ENCODE results near the gene MYH11. TPM values are rescaled to one million over a fixed set of nuclear protein-coding genes. Genes with fewer than 3 reads are reported as not detected.
"Not testable (repeated sequence)": the region's sequence is repeated elsewhere in the genome, so short reads cannot be mapped to it uniquely, and the experiment has no call there.

MYH11 gene
- polyA plus RNA-seq, 3 donors: 0.06 TPM; not detected in 2

- Histone ChIP-seq H3K27ac (ENCODE audit: low read depth in 1 of 2, low read length in 2 of 2) (peak overlapping the region; percentile 97 to 98), H2AFZ (ENCODE audit: insufficient read depth, low read depth, low read length, poor library complexity, severe bottlenecking) (peak overlapping the region; percentile 46), H3K9ac (ENCODE audit: insufficient read depth, low read length, poor library complexity, severe bottlenecking) (peak overlapping the region; percentile 80), H3K79me2 (ENCODE audit: insufficient read depth, low read length) (peaks cover 73% of the 10 kb centered on the region), H3K36me3 (replicated peaks in 1 of 2; ENCODE audit: control insufficient read depth in 1 of 2, insufficient read depth in 2 of 2, low read length in 2 of 2) (peaks cover 25 to 68% of the 10 kb centered on the region in 2 donors), H3K4me1 (ENCODE audit: control insufficient read depth in 1 of 2, insufficient read depth in 2 of 2, low read length in 2 of 2) (peaks cover 37 to 52% of the 10 kb centered on the region in 2 donors), H3K4me3 (replicated peaks in 1 of 3; ENCODE audit: low read depth in 2 of 3, low read length in 3 of 3) (peak overlapping the region; percentile 26 to 69 (median 32)), H3K4me2 (replicated peaks; ENCODE audit: extremely low read depth, low read length, poor library complexity, severe bottlenecking) (peak overlapping the region; percentile 65), H4K20me1 (ENCODE audit: insufficient read depth, low read length) (no peaks in the 10 kb centered on the region), H3K27me3 (ENCODE audit: control insufficient read depth in 2 of 2, insufficient read depth in 2 of 2, low read length in 2 of 2) (no peaks in the 10 kb centered on the region), H3K9me3 (replicated peaks in 1 of 2; ENCODE audit: control insufficient read depth in 1 of 2, insufficient read depth in 1 of 2, low read length in 2 of 2) (no peaks in the 10 kb centered on the region)
- WGBS (ENCODE audit: insufficient coverage): 3% methylated on average over 13 of the region's 20 CpGs
- Mint-ChIP-seq H3K4me1 (peaks cover 54% of the 10 kb centered on the region), H3K9me3 (peaks cover 0 to 2% (median 0%) of the 10 kb centered on the region in 7 donors), H3K27ac (peak overlapping the region; percentile 98 to 99 (median 99)), H3K4me3 (peak overlapping the region; percentile 78 to 88), H3K36me3 (peaks cover 45 to 81% of the 10 kb centered on the region in 2 donors), H3K27me3 (ENCODE audit: low read depth in 3 of 3) (peaks cover 0 to 7% (median 2%) of the 10 kb centered on the region in 3 donors)
- TF ChIP-seq, protein P1, sequence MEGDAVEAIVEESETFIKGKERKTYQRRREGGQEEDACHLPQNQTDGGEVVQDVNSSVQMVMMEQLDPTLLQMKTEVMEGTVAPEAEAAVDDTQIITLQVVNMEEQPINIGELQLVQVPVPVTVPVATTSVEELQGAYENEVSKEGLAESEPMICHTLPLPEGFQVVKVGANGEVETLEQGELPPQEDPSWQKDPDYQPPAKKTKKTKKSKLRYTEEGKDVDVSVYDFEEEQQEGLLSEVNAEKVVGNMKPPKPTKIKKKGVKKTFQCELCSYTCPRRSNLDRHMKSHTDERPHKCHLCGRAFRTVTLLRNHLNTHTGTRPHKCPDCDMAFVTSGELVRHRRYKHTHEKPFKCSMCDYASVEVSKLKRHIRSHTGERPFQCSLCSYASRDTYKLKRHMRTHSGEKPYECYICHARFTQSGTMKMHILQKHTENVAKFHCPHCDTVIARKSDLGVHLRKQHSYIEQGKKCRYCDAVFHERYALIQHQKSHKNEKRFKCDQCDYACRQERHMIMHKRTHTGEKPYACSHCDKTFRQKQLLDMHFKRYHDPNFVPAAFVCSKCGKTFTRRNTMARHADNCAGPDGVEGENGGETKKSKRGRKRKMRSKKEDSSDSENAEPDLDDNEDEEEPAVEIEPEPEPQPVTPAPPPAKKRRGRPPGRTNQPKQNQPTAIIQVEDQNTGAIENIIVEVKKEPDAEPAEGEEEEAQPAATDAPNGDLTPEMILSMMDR (IDR thresholded peaks at IDR 0.05): no peak
- intact Hi-C loops (cut with micrococcal nuclease): loop anchor here in 1 of 2 donors (2.0 to 10.0 kb wide), 2 partner anchors 30 to 78 kb away; partner anchors contain the start of gene MARF1
- peak; percentile 93 to 96 (median 93) for DNase-seq
Observed at GRCh38 chr16:15672514-15673167, 184.2 kb downstream of the MYH11 start.

DNA sequence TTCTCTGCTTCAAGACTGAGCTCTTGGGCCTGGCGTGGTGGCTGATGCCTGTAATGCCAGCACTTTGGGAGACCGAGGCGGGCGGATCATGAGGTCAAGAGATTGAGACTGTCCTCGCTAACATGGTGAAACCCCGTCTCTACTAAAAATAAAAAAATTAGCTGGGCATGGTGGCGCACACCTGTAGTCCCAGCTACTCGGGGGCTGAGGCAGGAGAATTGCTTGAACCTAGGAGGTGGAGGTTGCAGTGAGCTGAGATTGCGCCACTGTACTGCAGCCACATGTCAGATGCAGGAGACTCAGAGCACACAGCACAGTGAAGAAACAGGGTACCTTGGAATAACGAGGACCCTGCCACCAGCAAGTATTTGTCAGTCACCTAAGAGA lies 184.7 kb downstream of the MYH11 start:
- Mint-ChIP-seq H3K4me1 (peaks cover 54% of the 10 kb centered on the region), H3K36me3 (peaks cover 48 to 84% of the 10 kb centered on the region in 2 donors), H3K27ac (peak overlapping the region; percentile 98 to 99 (median 99)), H3K4me3 (peak overlapping the region in 1 of 2 donors; percentile 82)
- peak overlapping the region; percentile 65 for H3K4me2 ChIP-seq (replicated peaks; ENCODE audit: extremely low read depth, low read length, poor library complexity, severe bottlenecking)
- H3K27me3 ChIP-seq (ENCODE audit: control insufficient read depth in 2 of 2, insufficient read depth in 2 of 2, low read length in 2 of 2); H4K20me1 ChIP-seq (ENCODE audit: insufficient read depth, low read length); H3K9me3 ChIP-seq (replicated peaks in 1 of 2; ENCODE audit: control insufficient read depth in 1 of 2, insufficient read depth in 1 of 2, low read length in 2 of 2); H3K9ac ChIP-seq (ENCODE audit: insufficient read depth, low read length, poor library complexity, severe bottlenecking); H3K9me3 Mint-ChIP-seq; H3K27me3 Mint-ChIP-seq (ENCODE audit: low read depth in 3 of 3): not testable (repeated sequence)
- H3K27ac ChIP-seq (ENCODE audit: low read depth in 1 of 2, low read length in 2 of 2): peak overlapping the region; percentile 97 to 98
- H3K79me2 ChIP-seq (ENCODE audit: insufficient read depth, low read length): peaks cover 70% of the 10 kb centered on the region
- peaks cover 37 to 52% of the 10 kb centered on the region in 2 donors for H3K4me1 ChIP-seq (ENCODE audit: control insufficient read depth in 1 of 2, insufficient read depth in 2 of 2, low read length in 2 of 2)
- peak in 1 of 3 donors; percentile 26 for DNase-seq
- WGBS (ENCODE audit: insufficient coverage): 77% methylated on average over 8 of the region's 10 CpGs
- intact Hi-C loops (cut with micrococcal nuclease): loop anchor here in 1 of 2 donors (2.0 to 10.0 kb wide), 2 partner anchors 29 to 77 kb away; partner anchors contain the start of gene MARF1
- peak overlapping the region; percentile 46 for H2AFZ ChIP-seq (ENCODE audit: insufficient read depth, low read depth, low read length, poor library complexity, severe bottlenecking)
- H3K4me3 ChIP-seq (replicated peaks in 1 of 3; ENCODE audit: low read depth in 2 of 3, low read length in 3 of 3): peak overlapping the region in 1 of 3 experiments; percentile 69
- peaks cover 26 to 68% of the 10 kb centered on the region in 2 donors for H3K36me3 ChIP-seq (replicated peaks in 1 of 2; ENCODE audit: control insufficient read depth in 1 of 2, insufficient read depth in 2 of 2, low read length in 2 of 2)
